GM12873 (cell line): ENCODE measurements around the gene CEP192.

ENCODE experiments used
- CTCF ChIP-seq: IDR thresholded peaks from 2 replicates; pipeline ENCODE4 v1.5.1; 2012; ENCODE audit warnings: low read depth, mild to moderate bottlenecking, moderate library complexity, low read length, control low read depth; ENCODE audit not compliant: insufficient read depth; ENCODE audit errors: missing control alignments

CEP192 gene

GRCh38 chr18:12995952-12996477 lies 4.9 kb downstream of the CEP192 start:
- TF ChIP-seq CTCF = no peak

- TF ChIP-seq CTCF = no peak
These were observed 5.6 kb downstream of the CEP192 start for GRCh38 chr18:12996661-12997292.

- no peak for TF ChIP-seq CTCF
These were observed 7.3 kb downstream of the CEP192 start for GRCh38 chr18:12998332-12999060.

- TF ChIP-seq CTCF = peak; percentile 70
These were observed 12.3 kb downstream of the CEP192 start for GRCh38 chr18:13003466-13003896.

- no peak for TF ChIP-seq CTCF
These were observed 13.2 kb downstream of the CEP192 start for GRCh38 chr18:13004396-13004795.

GRCh38 chr18:13005289-13005688 lies 14.1 kb downstream of the CEP192 start:
- no peak for TF ChIP-seq CTCF

GRCh38 chr18:13006531-13007247 lies 15.5 kb downstream of the CEP192 start:
- TF ChIP-seq CTCF = no peak
